Measurements from ENCODE around the gene SLC22A31.

DNA sequence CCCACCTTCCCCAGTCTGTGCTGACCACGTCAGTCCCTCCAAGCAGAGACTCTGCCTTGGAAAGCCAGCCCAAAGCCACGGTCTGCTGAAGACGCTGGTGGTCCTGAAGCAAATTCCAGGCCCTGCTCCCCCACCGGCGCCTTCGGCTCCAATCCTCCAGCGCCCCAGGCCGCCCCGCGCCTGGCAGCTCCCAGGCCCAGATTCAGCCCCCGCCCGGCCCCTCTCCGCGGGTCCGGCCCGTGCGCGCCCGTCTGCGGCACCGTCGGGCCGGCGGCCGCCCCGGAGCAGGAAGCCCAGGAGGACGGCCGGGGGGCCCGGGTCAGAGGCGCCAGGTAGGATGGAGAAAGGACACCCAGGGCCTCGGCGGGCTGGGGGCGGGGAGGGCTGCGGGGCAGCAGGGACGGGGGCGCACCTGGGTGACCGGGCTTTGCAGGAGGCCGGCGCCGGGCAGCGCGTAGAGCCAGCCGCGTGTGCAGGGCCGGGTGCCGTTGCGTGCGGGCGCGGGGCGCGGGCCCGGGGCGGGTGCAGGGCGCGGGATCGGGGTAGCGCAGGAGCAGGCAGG, 594 bp upstream of the SLC22A31 start:
- no peak for TF ChIP-seq GATA2 (IDR thresholded peaks at IDR 0.05; ENCODE audit: low read depth, low read length)
- TF ChIP-seq GATA3 (IDR thresholded peaks at IDR 0.05; ENCODE audit: low read depth, low read length) = no peak

All from SH-SY5Y (cell line).